Lung (tissue), 12 donors: ENCODE data around the gene PARD3. TPM values are rescaled to one million over a fixed set of nuclear protein-coding genes. Genes with fewer than 3 reads are reported as not detected.
A peak's percentile ranks its signal among the peaks of the same experiment; 100 is the strongest.

ENCODE experiments used
- ATAC-seq: fragments of 200-7000 bp; cut with Tn5 transposase; one replicate; pipeline ENCODE4 v1.9.1; 2020; ENCODE audit warnings: moderate number of reproducible peaks; ENCODE audit not compliant: insufficient read depth, low FRiP score
- DNase-seq, 3 donors: peaks; one replicate each; pipeline ENCODE4 v3.0.0-alpha.2; 2013 to 2017
- H3K27ac ChIP-seq, 2 donors: one replicate each; pipeline ENCODE4 v1.5.1; 2013; ENCODE audit warnings: mild to moderate bottlenecking in 2 of 2, moderate library complexity in 2 of 2, control low read depth in 1 of 2, inconsistent platforms in 1 of 2, low read depth in 1 of 2, low read length in 1 of 2
- H3K27me3 ChIP-seq, 3 donors: one replicate each; pipeline ENCODE4 v1.5.1; 2013; ENCODE audit warnings: low read length in 2 of 3; ENCODE audit not compliant: control insufficient read depth in 3 of 3, insufficient read depth in 3 of 3
- H3K36me3 ChIP-seq, 4 donors: one replicate each; pipeline ENCODE4 v1.5.1; 2013; ENCODE audit warnings: low read length in 4 of 4, mild to moderate bottlenecking in 1 of 4, moderate library complexity in 1 of 4; ENCODE audit not compliant: control insufficient read depth in 4 of 4, insufficient read depth in 4 of 4
- H3K4me1 ChIP-seq, 5 donors: one replicate each; pipeline ENCODE4 v1.5.1; 2013; ENCODE audit warnings: low read length in 5 of 5, mild to moderate bottlenecking in 2 of 5, moderate library complexity in 1 of 5; ENCODE audit not compliant: control insufficient read depth in 5 of 5, insufficient read depth in 5 of 5
- H3K4me3 ChIP-seq: one replicate; pipeline ENCODE4 v1.5.1; 2013; ENCODE audit warnings: mild to moderate bottlenecking, control low read depth, moderate library complexity
- H3K9ac ChIP-seq, 2 donors: one replicate each; pipeline ENCODE4 v1.5.1; 2013; ENCODE audit warnings: low read length in 2 of 2, control low read depth in 1 of 2; ENCODE audit not compliant: insufficient read depth in 1 of 2
- H3K9me3 ChIP-seq, 4 donors: one replicate each; pipeline ENCODE4 v1.5.1; 2013; ENCODE audit warnings: low read length in 3 of 4, mild to moderate bottlenecking in 1 of 4, moderate library complexity in 1 of 4; ENCODE audit not compliant: control insufficient read depth in 4 of 4, insufficient read depth in 3 of 4
- CTCF ChIP-seq: IDR thresholded peaks from 2 replicates; pipeline ENCODE4 v1.5.1; 2012; ENCODE audit warnings: mild to moderate bottlenecking; ENCODE audit errors: control extremely low read depth, extremely low read depth
- WGBS, 2 donors: extraction: QIAGEN DNeasy Blood & Tissue Kit; methylation state at CpG; one replicate each; pipeline ENCODE4 v1.1.7; 2013; 5-methylcytosine and 5-hydroxymethylcytosine counted together
- polyA plus RNA-seq, 2 donors: library from polyadenylated mRNA; stranded (reverse); fragments of 200-250 nt; gene quantifications; one replicate each; pipeline ENCODE4 v1.2.1, GENCODE V29; 2013
- total RNA-seq, 2 donors: library from RNA; depleted of rRNA in 1 of 2; stranded (reverse); fragments of >200 nt in 1 of 2; gene quantifications; one replicate each; pipeline ENCODE4 v1.2.1, GENCODE V29; 2014 to 2021
- donor health status: control.
- donor health status: control.
- donor health status: Bipolar disorder and iron deficiency.
- donor health status: healthy.
- donor health status: DM: yes; HTN: yes; CAD: no.

PARD3 gene
- total and polyA plus RNA-seq, 4 donors, result 10.3 to 69.2 (median 27.6) TPM

- no peak for TF ChIP-seq CTCF
- DNase-seq (peak in 2 of 3 donors; percentile 65 to 69), ATAC-seq (no peak)
- H3K27ac ChIP-seq, result peak overlapping the region in 1 of 2 donors; percentile 12
- no peaks in the 10 kb centered on the region for H3K27me3 ChIP-seq
- 74 to 87% methylated on average over 6 of the region's 6 CpGs for WGBS, 2 donors
- no peaks in the 10 kb centered on the region for H3K9me3 ChIP-seq
- H3K4me1 ChIP-seq, result peaks cover 3 to 22% (median 15%) of the 10 kb centered on the region in 5 donors
- no peak overlapping the region for H3K9ac ChIP-seq
- no peaks in the 10 kb centered on the region for H3K36me3 ChIP-seq
- H3K4me3 ChIP-seq, result no peak overlapping the region
These were observed 233.1 kb downstream of the PARD3 start for GRCh38 chr10:34581801-34582532.

- Histone ChIP-seq H3K9ac (no peak overlapping the region), H3K27me3 (no peaks in the 10 kb centered on the region), H3K36me3 (no peaks in the 10 kb centered on the region), H3K9me3 (no peaks in the 10 kb centered on the region), H3K4me3 (no peak overlapping the region), H3K4me1 (peaks cover 3 to 22% (median 16%) of the 10 kb centered on the region in 5 donors), H3K27ac (no peak overlapping the region)
- peak in 1 of 3 donors; percentile 14 for DNase-seq
- TF ChIP-seq CTCF, result no peak
- ATAC-seq, result no peak
- 47 to 66% methylated on average over 3 of the region's 3 CpGs for WGBS, 2 donors
These were observed 234.5 kb downstream of the PARD3 start for GRCh38 chr10:34580643-34581042.

GRCh38 chr10:34580214-34580613 lies 234.9 kb downstream of the PARD3 start:
- no peak for TF ChIP-seq CTCF
- Histone ChIP-seq H3K4me1 (peaks cover 3 to 20% (median 14%) of the 10 kb centered on the region in 5 donors), H3K9ac (no peak overlapping the region), H3K9me3 (no peaks in the 10 kb centered on the region), H3K27me3 (no peaks in the 10 kb centered on the region), H3K27ac (no peak overlapping the region), H3K36me3 (no peaks in the 10 kb centered on the region), H3K4me3 (no peak overlapping the region)
- no peak for DNase-seq
- 89 to 93% methylated on average over 6 of the region's 6 CpGs for WGBS, 2 donors
- no peak for ATAC-seq
